Chondrocyte (in vitro differentiated cells): Measurements from ENCODE around the gene ZNF532. TPM values are rescaled to one million over a fixed set of nuclear protein-coding genes. Genes with fewer than 3 reads are reported as not detected.
A peak's percentile ranks its signal among the peaks of the same experiment; 100 is the strongest.

ENCODE experiments used
- DNase-seq: peaks from one replicate; pipeline ENCODE4 v3.0.0; 2021; ENCODE audit warnings: mixed read lengths, low spot score
- H3K27ac Mint-ChIP-seq: one replicate; pipeline ENCODE4 v1.8.0; 2021; ENCODE audit warnings: mild to moderate bottlenecking, moderate library complexity, mixed read lengths; ENCODE audit not compliant: unreplicated experiment
- H3K27me3 Mint-ChIP-seq: 2 replicates; pipeline ENCODE4 v1.8.0; 2021; ENCODE audit warnings: low read depth, mixed read lengths
- H3K36me3 Mint-ChIP-seq: 2 replicates; pipeline ENCODE4 v1.8.0; 2021; ENCODE audit warnings: low read depth, mixed read lengths
- H3K4me1 Mint-ChIP-seq: 2 replicates; pipeline ENCODE4 v1.8.0; 2021; ENCODE audit warnings: low read depth, mild to moderate bottlenecking, mixed read lengths
- H3K4me3 Mint-ChIP-seq: one replicate; pipeline ENCODE4 v1.8.0; 2021; ENCODE audit warnings: mild to moderate bottlenecking, moderate library complexity, mixed read lengths; ENCODE audit not compliant: unreplicated experiment
- H3K9me3 Mint-ChIP-seq: 2 replicates; pipeline ENCODE4 v1.8.0; 2021; ENCODE audit warnings: low read depth, mixed read lengths
- total RNA-seq: library from RNA; stranded (reverse); gene quantifications from 3 replicates; pipeline ENCODE4 v1.2.1, GENCODE V29; 2021
- TF ChIP-seq, protein P1 (sequence below): fragments of 200-600 bp; sonication (generic); IDR thresholded peaks from 2 replicates; pipeline ENCODE4 v1.5.0; 2021; ENCODE audit warnings: antibody characterized with exemption, mild to moderate bottlenecking, moderate library complexity

ZNF532 gene
- total RNA-seq, 1 donor from 2014 or later = 162 TPM

DNA sequence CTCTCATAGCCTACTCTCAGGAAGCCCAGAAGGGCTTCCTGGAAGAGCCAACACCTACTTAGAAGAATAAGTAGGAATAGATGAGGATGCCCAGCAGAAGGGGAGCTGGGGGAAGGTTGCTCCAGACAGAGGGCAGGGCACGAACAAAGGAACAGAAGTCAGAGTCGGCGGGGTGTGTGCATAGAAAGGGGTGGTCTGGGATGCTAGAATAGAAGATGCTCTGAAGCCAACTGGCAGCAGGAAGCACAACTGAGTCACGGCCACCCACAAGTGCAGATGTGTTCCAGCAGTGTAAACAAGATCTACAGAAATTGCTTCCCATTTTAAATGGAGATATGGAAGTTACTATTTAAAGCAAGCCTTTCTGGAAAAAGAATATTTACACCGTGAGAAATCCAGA, 131.0 kb downstream of the ZNF532 start:
- Mint-ChIP-seq H3K9me3 (peaks cover 4% of the 10 kb centered on the region), H3K4me3 (no peak overlapping the region), H3K27me3 (no peaks in the 10 kb centered on the region), H3K4me1 (peaks cover 87% of the 10 kb centered on the region), H3K36me3 (no peaks in the 10 kb centered on the region), H3K27ac (peak overlapping the region; percentile 93)
- TF ChIP-seq, protein P1, sequence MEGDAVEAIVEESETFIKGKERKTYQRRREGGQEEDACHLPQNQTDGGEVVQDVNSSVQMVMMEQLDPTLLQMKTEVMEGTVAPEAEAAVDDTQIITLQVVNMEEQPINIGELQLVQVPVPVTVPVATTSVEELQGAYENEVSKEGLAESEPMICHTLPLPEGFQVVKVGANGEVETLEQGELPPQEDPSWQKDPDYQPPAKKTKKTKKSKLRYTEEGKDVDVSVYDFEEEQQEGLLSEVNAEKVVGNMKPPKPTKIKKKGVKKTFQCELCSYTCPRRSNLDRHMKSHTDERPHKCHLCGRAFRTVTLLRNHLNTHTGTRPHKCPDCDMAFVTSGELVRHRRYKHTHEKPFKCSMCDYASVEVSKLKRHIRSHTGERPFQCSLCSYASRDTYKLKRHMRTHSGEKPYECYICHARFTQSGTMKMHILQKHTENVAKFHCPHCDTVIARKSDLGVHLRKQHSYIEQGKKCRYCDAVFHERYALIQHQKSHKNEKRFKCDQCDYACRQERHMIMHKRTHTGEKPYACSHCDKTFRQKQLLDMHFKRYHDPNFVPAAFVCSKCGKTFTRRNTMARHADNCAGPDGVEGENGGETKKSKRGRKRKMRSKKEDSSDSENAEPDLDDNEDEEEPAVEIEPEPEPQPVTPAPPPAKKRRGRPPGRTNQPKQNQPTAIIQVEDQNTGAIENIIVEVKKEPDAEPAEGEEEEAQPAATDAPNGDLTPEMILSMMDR = no peak
- no peak for DNase-seq

DNA sequence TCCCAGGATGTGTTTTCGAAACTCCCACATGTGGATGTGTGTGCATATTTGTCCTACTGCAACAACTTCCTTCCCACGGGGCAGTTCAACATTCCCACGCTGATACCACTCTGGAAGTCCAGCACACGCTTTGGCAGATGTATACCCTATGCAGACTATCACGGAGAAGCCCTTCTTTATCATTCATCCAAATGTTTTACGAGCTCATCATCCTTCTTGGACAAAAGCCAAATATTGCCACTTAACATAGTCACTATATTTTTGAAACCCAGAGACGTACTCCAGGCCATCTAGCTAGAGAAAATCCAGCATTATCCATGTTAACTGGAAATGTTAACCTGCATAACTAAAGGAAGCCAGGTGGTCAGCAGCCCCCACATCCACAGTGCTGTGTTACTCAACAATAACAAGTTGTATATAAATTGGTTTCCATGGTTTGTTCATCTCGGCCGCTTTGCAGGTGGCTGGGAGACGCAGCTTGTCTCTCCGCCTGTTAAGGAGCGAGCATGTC, 131.5 kb downstream of the ZNF532 start:
- peak overlapping the region; percentile 93 for H3K27ac Mint-ChIP-seq
- TF ChIP-seq, protein P1 = no peak
- no peak for DNase-seq
- peaks cover 4% of the 10 kb centered on the region for H3K9me3 Mint-ChIP-seq
- no peak overlapping the region for H3K4me3 Mint-ChIP-seq
- no peaks in the 10 kb centered on the region for H3K36me3 Mint-ChIP-seq
- H3K27me3 Mint-ChIP-seq = no peaks in the 10 kb centered on the region
- peaks cover 82% of the 10 kb centered on the region for H3K4me1 Mint-ChIP-seq

DNA sequence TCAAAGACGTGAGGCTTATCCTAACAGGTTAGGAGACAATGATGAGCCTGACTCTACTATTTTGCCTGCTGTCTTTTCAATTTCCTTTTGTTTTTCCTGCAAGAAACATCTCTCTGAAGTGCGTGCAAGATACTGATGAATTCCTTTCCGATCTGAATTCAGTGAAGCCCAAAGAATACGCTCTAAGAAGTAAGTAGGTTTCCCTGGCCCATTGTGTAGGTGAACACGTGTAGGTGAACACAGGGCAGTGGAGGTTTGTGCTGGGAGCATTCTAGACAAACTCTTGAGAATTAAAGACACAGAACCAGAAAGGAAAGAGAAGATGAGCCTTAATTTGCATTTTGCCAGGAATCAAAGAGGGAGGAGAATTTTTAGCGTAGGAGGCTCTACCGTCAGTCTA, 132.0 kb downstream of the ZNF532 start:
- no peaks in the 10 kb centered on the region for H3K27me3 Mint-ChIP-seq
- H3K4me1 Mint-ChIP-seq = peaks cover 76% of the 10 kb centered on the region
- TF ChIP-seq, protein P1 = no peak
- H3K36me3 Mint-ChIP-seq = no peaks in the 10 kb centered on the region
- no peaks in the 10 kb centered on the region for H3K9me3 Mint-ChIP-seq
- peak overlapping the region; percentile 93 for H3K27ac Mint-ChIP-seq
- no peak for DNase-seq
- no peak overlapping the region for H3K4me3 Mint-ChIP-seq

DNA sequence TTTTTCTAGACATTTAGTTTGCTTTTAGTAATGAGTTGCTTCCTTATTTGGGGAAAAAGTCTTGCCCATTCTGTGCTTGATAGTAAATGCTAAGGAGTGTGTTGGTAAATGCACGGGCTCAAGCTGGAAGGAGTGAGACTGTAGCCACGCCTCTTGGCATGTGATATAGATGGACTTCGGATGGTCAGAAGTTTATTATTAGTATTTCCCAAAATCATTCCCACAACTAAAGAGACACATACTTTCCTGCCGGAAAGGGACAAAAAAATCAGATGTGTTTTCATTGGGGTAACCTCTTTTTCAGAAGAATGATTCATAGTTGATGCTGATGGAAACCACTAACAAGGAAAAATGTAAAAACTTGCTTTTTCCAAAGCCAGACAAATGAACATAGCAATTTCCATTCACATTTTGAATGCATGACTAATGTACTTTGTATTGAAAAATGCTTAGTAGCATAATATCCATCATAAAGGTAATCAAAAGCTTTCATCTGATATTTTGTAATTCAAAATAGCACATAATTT, 133.2 kb downstream of the ZNF532 start:
- H3K36me3 Mint-ChIP-seq = no peaks in the 10 kb centered on the region
- DNase-seq = no peak
- no peak overlapping the region for H3K4me3 Mint-ChIP-seq
- H3K4me1 Mint-ChIP-seq = peaks cover 65% of the 10 kb centered on the region
- no peaks in the 10 kb centered on the region for H3K9me3 Mint-ChIP-seq
- TF ChIP-seq, protein P1 = no peak
- no peaks in the 10 kb centered on the region for H3K27me3 Mint-ChIP-seq
- H3K27ac Mint-ChIP-seq = peak overlapping the region; percentile 93

DNA sequence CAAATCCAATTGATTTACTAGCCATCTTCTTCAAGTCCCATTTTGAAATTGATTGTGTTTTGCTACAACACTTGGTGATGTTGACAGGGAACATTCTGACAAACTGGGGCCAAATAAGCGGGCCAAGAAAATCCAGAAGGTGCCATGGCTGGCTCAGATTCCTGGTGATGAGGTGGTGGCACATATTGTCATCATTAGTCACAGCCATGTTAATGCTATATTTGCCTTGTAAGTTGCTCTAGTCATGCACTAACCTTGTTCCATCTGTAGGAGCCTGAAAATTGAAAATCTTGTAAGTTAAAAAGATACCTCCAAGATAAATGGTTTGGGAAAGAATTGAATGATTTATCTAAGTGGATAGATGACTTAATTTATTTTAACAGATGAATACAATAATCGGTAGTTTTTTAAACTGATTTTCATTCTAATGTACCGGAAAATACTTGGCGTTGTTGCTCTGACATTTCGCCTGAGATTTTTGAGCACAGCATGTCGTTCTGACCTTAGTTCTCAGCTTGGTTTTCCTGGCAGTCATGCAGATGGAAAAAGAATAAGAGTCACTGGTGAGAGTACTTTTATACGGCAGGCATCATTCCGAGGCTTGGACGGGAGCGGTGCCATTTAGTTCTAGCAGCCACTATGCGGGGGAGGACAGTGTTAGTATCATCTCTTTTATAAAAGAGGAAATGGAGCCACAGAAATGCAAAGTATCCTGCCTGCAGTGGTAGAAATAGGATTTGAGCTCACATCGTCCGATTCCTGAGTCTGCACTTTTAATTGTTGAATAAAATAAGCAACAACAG, 133.9 kb downstream of the ZNF532 start:
- H3K27ac Mint-ChIP-seq = peak overlapping the region; percentile 93
- H3K4me3 Mint-ChIP-seq = peak overlapping the region; percentile 40
- peaks cover 64% of the 10 kb centered on the region for H3K4me1 Mint-ChIP-seq
- H3K9me3 Mint-ChIP-seq = no peaks in the 10 kb centered on the region
- TF ChIP-seq, protein P1 = peak; percentile 59
- no peaks in the 10 kb centered on the region for H3K36me3 Mint-ChIP-seq
- no peaks in the 10 kb centered on the region for H3K27me3 Mint-ChIP-seq
- no peak for DNase-seq
